SU-DHL-6 (cell line): ENCODE measurements around the gene IFNA7.
"Not testable (repeated sequence)": the region's sequence is repeated elsewhere in the genome, so short reads cannot be mapped to it uniquely, and the experiment has no call there.

Source experiments
- H2AFZ ChIP-seq: fragments of 200-600 bp; sonication (generic); 2 replicates; pipeline ENCODE4 v1.6.1; 2014; ENCODE audit warnings: low read depth, mild to moderate bottlenecking, moderate library complexity, mixed read lengths, antibody characterized with exemption, low read length; ENCODE audit not compliant: severe bottlenecking
- H3F3A ChIP-seq: fragments of 200-600 bp; shearing (Covaris generic); 2 replicates; pipeline ENCODE4 v1.6.0; 2016; ENCODE audit warnings: antibody characterized with exemption, mild to moderate bottlenecking; ENCODE audit not compliant: insufficient read depth
- H3K27ac ChIP-seq: fragments of 200-600 bp; sonication (generic); 2 replicates; pipeline ENCODE4 v1.5.1; 2016; ENCODE audit warnings: low read depth, mild to moderate bottlenecking, low read length, moderate library complexity, mixed read lengths
- H3K27me3 ChIP-seq: fragments of 200-600 bp; sonication (generic), shearing (Covaris generic); 2 replicates; pipeline ENCODE4 v1.6.0; 2014; ENCODE audit warnings: mild to moderate bottlenecking, low read length
- H3K36me3 ChIP-seq: fragments of 200-600 bp; sonication (generic); 2 replicates; pipeline ENCODE4 v1.6.1; 2014; ENCODE audit warnings: mild to moderate bottlenecking, low read length, mixed read lengths
- H3K4me2 ChIP-seq: fragments of 300-600, 200-600 bp; shearing (Covaris generic), sonication (generic); 2 replicates; pipeline ENCODE4 v1.6.0; 2014; ENCODE audit warnings: low read length, low read depth, mild to moderate bottlenecking; ENCODE audit not compliant: poor library complexity, severe bottlenecking
- H3K4me3 ChIP-seq: fragments of 200-600 bp; sonication (generic); 2 replicates; pipeline ENCODE4 v1.5.1; 2014; ENCODE audit warnings: antibody characterized with exemption, low read length, mild to moderate bottlenecking, mixed read lengths; ENCODE audit not compliant: insufficient read depth, poor library complexity, severe bottlenecking
- H3K79me2 ChIP-seq: fragments of 200-600 bp; sonication (generic); 2 replicates; pipeline ENCODE4 v1.6.1; 2014; ENCODE audit warnings: mild to moderate bottlenecking, low read length, moderate library complexity; ENCODE audit not compliant: insufficient read depth
- H3K9ac ChIP-seq: fragments of 200-600 bp; sonication (generic); 2 replicates; pipeline ENCODE4 v1.7.0; 2014; ENCODE audit warnings: mild to moderate bottlenecking, low read length
- H3K9me2 ChIP-seq: fragments of 200-600 bp; sonication (generic); replicated peaks from 2 replicates; pipeline ENCODE4 v1.6.1; 2014; ENCODE audit warnings: low read length; ENCODE audit not compliant: insufficient read depth
- H3K9me3 ChIP-seq: fragments of 200-600 bp; sonication (generic); 2 replicates; pipeline ENCODE4 v1.6.1; 2014; ENCODE audit warnings: low read length, mixed read lengths; ENCODE audit not compliant: insufficient read depth
- H4K20me1 ChIP-seq: fragments of 200-600 bp; sonication (generic); 2 replicates; pipeline ENCODE4 v1.6.1; 2014; ENCODE audit warnings: low read depth, mild to moderate bottlenecking, antibody characterized with exemption, low read length, moderate library complexity, mixed read lengths
- CTCF ChIP-seq: fragments of 200-600 bp; sonication (generic); IDR thresholded peaks from one replicate; pipeline ENCODE4 v1.5.1; 2017; ENCODE audit warnings: antibody characterized with exemption, mild to moderate bottlenecking, low read length, moderate library complexity; ENCODE audit not compliant: insufficient read depth, poor library complexity, severe bottlenecking
- EZH2phosphoT487 ChIP-seq: fragments of 200-600 bp; sonication (generic), shearing (Covaris generic); conservative IDR thresholded peaks from 2 replicates; pipeline ENCODE4 v1.6.1; 2018; ENCODE audit warnings: mild to moderate bottlenecking, antibody characterized with exemption, low read length, moderate library complexity, mixed read lengths

IFNA7 gene

GRCh38 chr9:21210782-21211181 is 8.8 kb upstream of the IFNA7 start:
- H3K9me2 ChIP-seq, H3K4me2 ChIP-seq, H3K36me3 ChIP-seq, H4K20me1 ChIP-seq, H3K9ac ChIP-seq, H3K79me2 ChIP-seq, H3K27me3 ChIP-seq, H2AFZ ChIP-seq, H3F3A ChIP-seq, H3K4me3 ChIP-seq, H3K27ac ChIP-seq, H3K9me3 ChIP-seq: not testable (repeated sequence)

GRCh38 chr9:21210311-21210710 is 8.3 kb upstream of the IFNA7 start:
- no peak for TF ChIP-seq CTCF
- no peak for TF ChIP-seq EZH2phosphoT487
- Histone ChIP-seq H3K9ac (no peak overlapping the region), H3K4me3 (no peak overlapping the region), H3K27me3 (no peaks in the 10 kb centered on the region), H3K9me3 (no peaks in the 10 kb centered on the region), H3K4me2 (no peak overlapping the region), H4K20me1 (no peaks in the 10 kb centered on the region), H3K27ac (no peak overlapping the region), H2AFZ (no peak overlapping the region), H3F3A (no peaks in the 10 kb centered on the region), H3K79me2 (no peaks in the 10 kb centered on the region), H3K36me3 (no peaks in the 10 kb centered on the region), H3K9me2 (no peaks in the 10 kb centered on the region)

GRCh38 chr9:21207043-21207442 is 5.0 kb upstream of the IFNA7 start, which contains the start of gene IFNA10:
Gene IFNA10, minus strand, starts transcription at chr9:21207143. Its CDS starts 46 bp downstream, at chr9:21207097.
- not testable (repeated sequence) for H3K4me2 ChIP-seq, H3K27me3 ChIP-seq, H3K27ac ChIP-seq, H2AFZ ChIP-seq, H3K9me3 ChIP-seq, H3K9ac ChIP-seq, H3K79me2 ChIP-seq, H3K36me3 ChIP-seq, H4K20me1 ChIP-seq, H3K9me2 ChIP-seq, H3F3A ChIP-seq, H3K4me3 ChIP-seq

- H3F3A ChIP-seq: no peaks in the 10 kb centered on the region
- H3K27me3 ChIP-seq: no peaks in the 10 kb centered on the region
- no peak overlapping the region for H3K27ac ChIP-seq
- H3K9ac ChIP-seq: no peak overlapping the region
- no peak for TF ChIP-seq EZH2phosphoT487
- no peak for TF ChIP-seq CTCF
- H3K79me2 ChIP-seq: no peaks in the 10 kb centered on the region
- no peaks in the 10 kb centered on the region for H3K36me3 ChIP-seq
- no peaks in the 10 kb centered on the region for H4K20me1 ChIP-seq
- H3K4me3 ChIP-seq: no peak overlapping the region
- no peaks in the 10 kb centered on the region for H3K9me2 ChIP-seq
- no peaks in the 10 kb centered on the region for H3K9me3 ChIP-seq
- H2AFZ ChIP-seq: no peak overlapping the region
- H3K4me2 ChIP-seq: no peak overlapping the region
These were observed 3.2 kb upstream of the IFNA7 start for GRCh38 chr9:21205204-21205603.
